GM21367 (cell line): ENCODE results near the gene TMEM233.

Experiments used
- ATAC-seq: cut with Tn5 transposase; IDR thresholded peaks from one replicate; pipeline ENCODE4 v1.9.1; 2021; ENCODE audit not compliant: unreplicated experiment

Gene TMEM233

GRCh38 chr12:119593578-119594398 is at the start of gene TMEM233:
Gene TMEM233, plus strand, starts transcription at chr12:119593774. Its CDS starts 75 bp downstream, at chr12:119593849.
- no peak for ATAC-seq

GRCh38 chr12:119544765-119545625 is 48.6 kb upstream of the TMEM233 start:
- peak; percentile 45 for ATAC-seq

- ATAC-seq, result no peak
Observed at GRCh38 chr12:119546340-119546739, 47.2 kb upstream of the TMEM233 start.

- ATAC-seq, result no peak
Observed at GRCh38 chr12:119547001-119547400, 46.6 kb upstream of the TMEM233 start.

- ATAC-seq, result no peak
Observed at GRCh38 chr12:119556854-119557253, 36.7 kb upstream of the TMEM233 start.

GRCh38 chr12:119565404-119565803 is 28.2 kb upstream of the TMEM233 start:
- ATAC-seq, result no peak

GRCh38 chr12:119570771-119571170 is 22.8 kb upstream of the TMEM233 start:
- ATAC-seq, result no peak

GRCh38 chr12:119573086-119573485 is 20.5 kb upstream of the TMEM233 start:
- no peak for ATAC-seq

- no peak for ATAC-seq
Observed at GRCh38 chr12:119574255-119574654, 19.3 kb upstream of the TMEM233 start.

- ATAC-seq, result no peak
Observed at GRCh38 chr12:119576118-119576810, 17.3 kb upstream of the TMEM233 start.

- no peak for ATAC-seq
Observed at GRCh38 chr12:119576915-119577314, 16.7 kb upstream of the TMEM233 start.

- ATAC-seq, result no peak
Observed at GRCh38 chr12:119578112-119578511, 15.5 kb upstream of the TMEM233 start.

GRCh38 chr12:119589097-119589496 is 4.5 kb upstream of the TMEM233 start:
- no peak for ATAC-seq

GRCh38 chr12:119589634-119590033 is 3.9 kb upstream of the TMEM233 start:
- ATAC-seq, result no peak

GRCh38 chr12:119592232-119592631 is 1.3 kb upstream of the TMEM233 start:
- ATAC-seq, result no peak

- ATAC-seq, result no peak
Observed at GRCh38 chr12:119594399-119594730, 791 bp downstream of the TMEM233 start.

- no peak for ATAC-seq
Observed at GRCh38 chr12:119594772-119595445, 1.3 kb downstream of the TMEM233 start.

GRCh38 chr12:119598159-119598558 is 4.6 kb downstream of the TMEM233 start:
- no peak for ATAC-seq

GRCh38 chr12:119601877-119602733 is 8.5 kb downstream of the TMEM233 start:
- ATAC-seq, result no peak

GRCh38 chr12:119602734-119603094 is 9.1 kb downstream of the TMEM233 start:
- no peak for ATAC-seq
